Measurements from ENCODE around the gene DNAJB14. TPM values are rescaled to one million over a fixed set of nuclear protein-coding genes. Genes with fewer than 3 reads are reported as not detected.

DNAJB14 gene
- total and polyA plus RNA-seq, 8 donors = 3.4 to 78.0 (median 10.4) TPM

DNA sequence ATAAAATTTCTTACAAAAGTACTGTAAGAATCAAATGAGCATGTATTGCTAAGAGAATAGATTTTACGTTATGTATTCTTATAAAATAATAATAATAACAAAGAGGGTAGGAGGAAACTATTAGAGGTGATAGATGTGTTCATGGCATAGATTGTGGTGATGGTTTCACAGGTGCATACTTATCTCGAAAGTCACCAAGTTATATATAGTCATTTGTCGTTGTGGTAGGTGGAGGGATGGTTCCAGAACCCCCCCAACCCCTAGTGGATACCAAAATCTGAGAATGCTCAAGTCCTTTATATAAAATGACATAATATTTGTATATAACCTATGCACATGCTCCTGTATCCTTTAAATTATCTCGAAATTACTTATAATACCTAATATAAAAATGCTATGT lies 40.4 kb upstream of the DNAJB14 start:
- Histone ChIP-seq H3K27ac (no peak overlapping the region), H3K4me1 (no peaks in the 10 kb centered on the region), H3K27me3 (no peaks in the 10 kb centered on the region), H3K4me3 (no peak overlapping the region), H3K9me3 (no peaks in the 10 kb centered on the region), H3K36me3 (no peaks in the 10 kb centered on the region)
- 75 to 87% (median 82%) methylated on average over 4 of the region's 4 CpGs for WGBS, 5 donors
- intact Hi-C loops (cut with DNase I; ENCODE audit: low total_unique reads) = no loop called here
- no peak for TF ChIP-seq POLR2A (IDR thresholded peaks at IDR 0.05)
- no peak for TF ChIP-seq EP300 (IDR thresholded peaks at IDR 0.05)
- TF ChIP-seq, protein P1, sequence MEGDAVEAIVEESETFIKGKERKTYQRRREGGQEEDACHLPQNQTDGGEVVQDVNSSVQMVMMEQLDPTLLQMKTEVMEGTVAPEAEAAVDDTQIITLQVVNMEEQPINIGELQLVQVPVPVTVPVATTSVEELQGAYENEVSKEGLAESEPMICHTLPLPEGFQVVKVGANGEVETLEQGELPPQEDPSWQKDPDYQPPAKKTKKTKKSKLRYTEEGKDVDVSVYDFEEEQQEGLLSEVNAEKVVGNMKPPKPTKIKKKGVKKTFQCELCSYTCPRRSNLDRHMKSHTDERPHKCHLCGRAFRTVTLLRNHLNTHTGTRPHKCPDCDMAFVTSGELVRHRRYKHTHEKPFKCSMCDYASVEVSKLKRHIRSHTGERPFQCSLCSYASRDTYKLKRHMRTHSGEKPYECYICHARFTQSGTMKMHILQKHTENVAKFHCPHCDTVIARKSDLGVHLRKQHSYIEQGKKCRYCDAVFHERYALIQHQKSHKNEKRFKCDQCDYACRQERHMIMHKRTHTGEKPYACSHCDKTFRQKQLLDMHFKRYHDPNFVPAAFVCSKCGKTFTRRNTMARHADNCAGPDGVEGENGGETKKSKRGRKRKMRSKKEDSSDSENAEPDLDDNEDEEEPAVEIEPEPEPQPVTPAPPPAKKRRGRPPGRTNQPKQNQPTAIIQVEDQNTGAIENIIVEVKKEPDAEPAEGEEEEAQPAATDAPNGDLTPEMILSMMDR (IDR thresholded peaks at IDR 0.05) = no peak
- no peak for TF ChIP-seq POLR2AphosphoS5 (IDR thresholded peaks at IDR 0.05)
- DNase-seq = no peak

DNA sequence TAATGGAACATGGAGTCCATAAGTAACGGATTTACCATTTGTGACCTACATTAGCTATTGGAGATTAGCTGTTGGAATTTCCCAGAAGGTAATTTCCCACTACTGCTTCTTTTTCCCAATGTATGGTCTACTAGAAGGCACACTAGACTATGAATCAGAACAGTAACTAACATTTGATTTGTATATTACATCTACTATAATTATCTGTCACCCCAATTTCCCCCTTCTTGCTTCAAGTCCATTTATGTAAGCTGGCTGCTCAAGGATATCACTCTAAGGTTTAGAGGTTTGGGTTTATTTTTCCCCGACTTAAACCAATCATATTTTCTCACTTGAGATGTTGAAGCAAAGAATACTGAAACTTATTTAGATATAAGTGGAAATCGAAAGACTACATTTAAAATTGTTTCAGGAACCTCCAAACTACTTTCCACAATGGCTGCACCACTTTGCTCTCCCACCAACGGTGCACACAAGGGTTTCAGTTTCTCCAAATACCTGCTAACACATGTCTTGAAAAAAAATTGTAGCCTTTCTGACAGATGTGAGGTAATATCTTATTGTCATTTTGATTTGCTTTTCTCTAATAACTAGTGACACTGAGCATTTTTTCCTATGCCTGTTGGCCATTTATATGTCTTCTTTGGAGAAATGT lies 37.0 kb upstream of the DNAJB14 start:
- H3K27me3 ChIP-seq = no peaks in the 10 kb centered on the region
- WGBS, 5 donors = 69 to 80% (median 75%) methylated on average over 4 of the region's 4 CpGs
- DNase-seq = no peak
- no peaks in the 10 kb centered on the region for H3K4me1 ChIP-seq
- TF ChIP-seq EP300 (IDR thresholded peaks at IDR 0.05) (no peak), POLR2A (IDR thresholded peaks at IDR 0.05) (no peak), POLR2AphosphoS5 (IDR thresholded peaks at IDR 0.05) (no peak)
- TF ChIP-seq, protein P1 (IDR thresholded peaks at IDR 0.05) = no peak
- no peaks in the 10 kb centered on the region for H3K36me3 ChIP-seq
- no peak overlapping the region for H3K4me3 ChIP-seq
- H3K9me3 ChIP-seq = no peaks in the 10 kb centered on the region
- intact Hi-C loops (cut with DNase I; ENCODE audit: low total_unique reads) = no loop called here
- H3K27ac ChIP-seq = no peak overlapping the region

DNA sequence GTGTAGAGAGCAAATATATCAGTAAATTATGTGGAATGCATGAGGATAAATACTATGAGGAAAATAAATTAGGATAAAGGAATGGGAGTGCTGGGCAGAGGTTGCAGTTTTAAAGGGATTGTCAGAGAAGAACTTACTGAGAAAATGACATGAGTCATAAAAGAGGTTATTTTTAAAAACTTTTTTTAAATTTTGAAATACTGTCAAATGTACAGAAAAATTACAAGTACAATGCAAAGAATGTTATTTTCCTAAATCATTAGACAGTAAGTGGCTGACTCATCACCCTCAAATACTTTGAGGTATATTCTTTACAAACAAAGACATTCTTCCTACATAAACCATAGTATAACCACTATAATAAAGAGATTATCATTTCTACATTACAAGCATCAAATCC lies 33.5 kb upstream of the DNAJB14 start:
- no peaks in the 10 kb centered on the region for H3K36me3 ChIP-seq
- TF ChIP-seq POLR2A (IDR thresholded peaks at IDR 0.05) (no peak), POLR2AphosphoS5 (IDR thresholded peaks at IDR 0.05) (no peak), EP300 (IDR thresholded peaks at IDR 0.05) (no peak)
- TF ChIP-seq, protein P1 (IDR thresholded peaks at IDR 0.05) = no peak
- intact Hi-C loops (cut with DNase I; ENCODE audit: low total_unique reads) = no loop called here

DNA sequence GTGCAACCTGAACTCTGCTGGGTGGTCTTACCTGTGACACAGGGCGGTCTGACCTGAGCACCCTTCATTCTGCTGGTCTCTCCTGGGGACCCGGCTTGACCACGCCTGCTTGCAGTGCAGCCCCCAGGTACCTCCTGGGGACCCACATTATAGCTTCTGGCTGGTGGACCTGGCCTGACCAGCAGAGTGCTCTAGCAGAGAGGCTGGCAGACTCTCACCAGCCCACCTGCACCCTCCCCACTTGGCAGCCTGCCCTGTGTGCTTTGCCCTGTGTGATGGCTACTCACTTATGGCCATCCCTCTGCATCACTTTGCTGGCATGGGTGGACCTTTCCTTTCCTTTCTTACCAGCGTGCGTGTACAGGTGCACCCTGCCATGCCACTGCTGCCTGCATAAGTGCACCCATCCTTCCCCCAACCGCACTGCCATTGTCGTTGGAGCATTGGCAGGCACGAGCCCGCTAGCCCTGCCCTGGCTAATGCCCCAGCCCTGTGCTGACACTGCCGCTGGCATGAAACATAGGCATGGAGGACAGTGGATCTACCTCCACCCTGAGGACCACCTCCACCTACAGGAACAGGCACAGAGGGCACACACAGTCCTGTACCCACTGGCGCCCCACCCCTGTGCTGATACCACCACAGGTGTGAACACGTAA lies 25.2 kb upstream of the DNAJB14 start:
- 93 to 97% (median 96%) methylated on average over 10 to 12 of the region's 12 CpGs for WGBS, 5 donors
- no peak for DNase-seq
- Histone ChIP-seq H3K9me3 (peaks cover 0 to 19% (median 1%) of the 10 kb centered on the region in 4 donors), H3K36me3 (no peaks in the 10 kb centered on the region), H3K27ac (no peak overlapping the region), H3K4me1 (no peaks in the 10 kb centered on the region), H3K27me3 (peaks cover 0 to 10% (median 0%) of the 10 kb centered on the region in 3 donors), H3K4me3 (no peak overlapping the region)
- TF ChIP-seq POLR2AphosphoS5 (IDR thresholded peaks at IDR 0.05) (no peak), POLR2A (IDR thresholded peaks at IDR 0.05) (no peak), EP300 (IDR thresholded peaks at IDR 0.05) (no peak)
- TF ChIP-seq, protein P1 (IDR thresholded peaks at IDR 0.05) = no peak
- intact Hi-C loops (cut with DNase I; ENCODE audit: low total_unique reads) = no loop called here

More for the DNA sequence above, 33.5 kb upstream of the DNAJB14 start:
- no peak for DNase-seq
- H3K4me1 ChIP-seq = no peaks in the 10 kb centered on the region
- H3K4me3 ChIP-seq = no peak overlapping the region
- no peak overlapping the region for H3K27ac ChIP-seq
- peaks cover 0 to 17% (median 1%) of the 10 kb centered on the region in 4 donors for H3K9me3 ChIP-seq
- no peaks in the 10 kb centered on the region for H3K27me3 ChIP-seq

All from stomach (tissue), 9 donors.